WTC11 (cell line): ENCODE measurements around the gene NTMT2. TPM values are rescaled to one million over a fixed set of nuclear protein-coding genes. Genes with fewer than 3 reads are reported as not detected.

ENCODE experiments used
- ATAC-seq: fragments of 200-7000 bp; cut with Tn5 transposase; 2 replicates; pipeline ENCODE4 v1.10.0; 2021; ENCODE audit warnings: mild to moderate bottlenecking, moderate library complexity
- CTCF ChIA-PET: fragments of 300-600 bp; sonication (Branson Sonifier 250); formaldehyde crosslinking; loops from one replicate; lab custom pipeline; 2021; ENCODE audit warnings: antibody characterized with exemption; lab: Charles Lee
- POLR2A ChIA-PET: fragments of 350-600 bp; sonication (Branson Sonifier 250); formaldehyde crosslinking; loops from one replicate; lab custom pipeline; 2021; ENCODE audit warnings: antibody characterized with exemption; lab: Charles Lee
- DNase-seq: peaks from one replicate; pipeline ENCODE4 v3.0.0; 2021; ENCODE audit warnings: low spot score
- H3K27ac Mint-ChIP-seq: 2 replicates; pipeline ENCODE4 v1.8.0; 2021; ENCODE audit warnings: mixed read lengths
- H3K27me3 Mint-ChIP-seq: 2 replicates; pipeline ENCODE4 v1.8.0; 2021; ENCODE audit warnings: low read depth, mild to moderate bottlenecking, moderate library complexity, mixed read lengths
- H3K36me3 Mint-ChIP-seq: 2 replicates; pipeline ENCODE4 v1.8.0; 2021; ENCODE audit warnings: mixed read lengths
- H3K4me1 Mint-ChIP-seq: 2 replicates; pipeline ENCODE4 v1.8.0; 2022; ENCODE audit warnings: mixed read lengths
- H3K4me3 Mint-ChIP-seq: 2 replicates; pipeline ENCODE4 v1.8.0; 2021; ENCODE audit warnings: mild to moderate bottlenecking, moderate library complexity, mixed read lengths
- H3K9me3 Mint-ChIP-seq: 2 replicates; pipeline ENCODE4 v1.8.0; 2021; ENCODE audit warnings: mixed read lengths
- ATF2 ChIP-seq: sonication (generic); formaldehyde crosslinking; IDR thresholded peaks from 2 replicates; pipeline ENCODE4 v1.8.1; 2022; ENCODE audit warnings: low read depth, missing genetic modification reagents, borderline replicate concordance
- ATF6 ChIP-seq: sonication (generic); formaldehyde crosslinking; IDR thresholded peaks from 2 replicates; pipeline ENCODE4 v1.8.1; 2023; ENCODE audit warnings: mild to moderate bottlenecking, missing genetic modification reagents
- ERG ChIP-seq: fragments of 250-450 bp; sonication (Bioruptor Pico); IDR thresholded peaks from 2 replicates; pipeline ENCODE4 v1.8.0; 2021; ENCODE audit warnings: mild to moderate bottlenecking
- FOXP4 ChIP-seq: sonication (generic); formaldehyde crosslinking; IDR thresholded peaks from 2 replicates; pipeline ENCODE4 v1.8.0; 2022; ENCODE audit warnings: mild to moderate bottlenecking, missing genetic modification reagents
- JAZF1 ChIP-seq: fragments of 250-450 bp; sonication (Bioruptor Pico); IDR thresholded peaks from 2 replicates; pipeline ENCODE4 v1.9.0; 2021; ENCODE audit warnings: moderate library complexity, mild to moderate bottlenecking, inconsistent platforms
- MXD4 ChIP-seq: fragments of 250-450 bp; sonication (Bioruptor Pico); IDR thresholded peaks from 2 replicates; pipeline ENCODE4 v1.8.0; 2021; ENCODE audit warnings: mild to moderate bottlenecking, moderate library complexity, borderline replicate concordance
- NR1H2 ChIP-seq: sonication (generic); formaldehyde crosslinking; IDR thresholded peaks from 2 replicates; pipeline ENCODE4 v1.9.0; 2021; ENCODE audit warnings: mild to moderate bottlenecking, moderate library complexity, missing genetic modification reagents
- NR3C1 ChIP-seq: sonication (generic); formaldehyde crosslinking; conservative IDR thresholded peaks from 2 replicates; pipeline ENCODE4 v1.8.1; 2023; ENCODE audit warnings: low read depth, mild to moderate bottlenecking, missing genetic modification reagents
- STAT6 ChIP-seq: sonication (generic); formaldehyde crosslinking; conservative IDR thresholded peaks from 2 replicates; pipeline ENCODE4 v1.8.1; 2023; ENCODE audit warnings: mild to moderate bottlenecking, low read depth, missing genetic modification reagents, moderate library complexity
- TEAD4 ChIP-seq: sonication (generic); formaldehyde crosslinking; IDR thresholded peaks from 2 replicates; pipeline ENCODE4 v1.8.0; 2022; ENCODE audit warnings: mild to moderate bottlenecking, missing genetic modification reagents
- ZBTB43 ChIP-seq: sonication (generic); formaldehyde crosslinking; IDR thresholded peaks from 2 replicates; pipeline ENCODE4 v1.8.1; 2023; ENCODE audit warnings: mild to moderate bottlenecking, missing genetic modification reagents
- ZNF232 ChIP-seq: sonication (generic); formaldehyde crosslinking; IDR thresholded peaks from 2 replicates; pipeline ENCODE4 v1.8.0; 2022; ENCODE audit warnings: mild to moderate bottlenecking, missing genetic modification reagents
- ZNF512 ChIP-seq: sonication (generic); formaldehyde crosslinking; IDR thresholded peaks from 2 replicates; pipeline ENCODE4 v1.8.1; 2022; ENCODE audit warnings: missing genetic modification reagents, borderline replicate concordance
- total RNA-seq: library from RNA; stranded (reverse); gene quantifications from 3 replicates; pipeline ENCODE4 v1.2.3, GENCODE V29; 2021

NTMT2 gene
- total RNA-seq, 1 experiment from 2014 or later = 0.24 TPM

GRCh38 chr1:170194451-170194850 lies 48.7 kb downstream of the NTMT2 start:
- no peak for DNase-seq
- Mint-ChIP-seq H3K27ac (no peak overlapping the region), H3K27me3 (peaks cover 3% of the 10 kb centered on the region; the same call in 1 of the 2 replicates), H3K4me1 (no peaks in the 10 kb centered on the region), H3K9me3 (peaks cover 16% of the 10 kb centered on the region), H3K4me3 (no peak overlapping the region), H3K36me3 (no peaks in the 10 kb centered on the region)
- ChIA-PET POLR2A (no interaction called here), CTCF (no interaction called here)
- no peak for ATAC-seq
- TF ChIP-seq ZNF232 (CRISPR knock-in tag) = no peak
- no peak for TF ChIP-seq ZBTB43 (CRISPR knock-in tag)
- no peak for TF ChIP-seq TEAD4 (CRISPR knock-in tag)
- TF ChIP-seq FOXP4 (CRISPR knock-in tag) = no peak
- no peak for TF ChIP-seq ATF6
- TF ChIP-seq MXD4 (CRISPR knock-in tag) = no peak
- TF ChIP-seq NR3C1 (CRISPR knock-in tag) = no peak
- TF ChIP-seq ERG (CRISPR knock-in tag) = no peak
- TF ChIP-seq NR1H2 = no peak
- no peak for TF ChIP-seq ATF2 (CRISPR knock-in tag)
- no peak for TF ChIP-seq JAZF1 (CRISPR knock-in tag)
- no peak for TF ChIP-seq ZNF512 (CRISPR knock-in tag)
- no peak for TF ChIP-seq STAT6 (CRISPR knock-in tag)
